Panc1 (cell line): Measurements from ENCODE around the gene AGBL1. TPM values are rescaled to one million over a fixed set of nuclear protein-coding genes. Genes with fewer than 3 reads are reported as not detected.

Experiments
- ATAC-seq: fragments of 200-7000 bp; cut with Tn5 transposase; 2 replicates; pipeline ENCODE4 v1.9.1; 2020; ENCODE audit warnings: mild to moderate bottlenecking, moderate library complexity
- BruUV-seq: library from RNA; stranded (reverse); fragments of 400-500 nt; replicated peaks from 2 replicates; lab custom pipeline; 2021; lab: Mats Ljungman, UMichigan
- CTCF ChIA-PET: fragments of 300-600 bp; sonication (Branson Sonifier 250); formaldehyde crosslinking; loops from one replicate; lab custom pipeline; 2022; ENCODE audit warnings: antibody characterized with exemption; lab: Charles Lee
- POLR2A ChIA-PET: fragments of 300-600 bp; sonication (Branson Sonifier 250); formaldehyde crosslinking; loops from one replicate; lab custom pipeline; 2022; ENCODE audit warnings: antibody characterized with exemption; lab: Charles Lee
- DNase-seq: peaks from one replicate; pipeline ENCODE4 v3.0.0-alpha.2; 2010; ENCODE audit warnings: low read depth, low spot score
- H3K27ac ChIP-seq: 2 replicates; pipeline ENCODE4 v1.5.1; 2011; ENCODE audit warnings: mild to moderate bottlenecking, low read length, inconsistent platforms
- H3K27me3 ChIP-seq: fragments of 200-500 bp; sonication (Bioruptor generic); 2 replicates; pipeline ENCODE4 v1.6.0; 2014; ENCODE audit warnings: low read length, inconsistent platforms; ENCODE audit not compliant: control insufficient read depth, insufficient read depth
- H3K36me3 ChIP-seq: fragments of 200-500 bp; sonication (Bioruptor generic); 2 replicates; pipeline ENCODE4 v1.5.1; 2014; ENCODE audit warnings: inconsistent platforms, mild to moderate bottlenecking, low read length, moderate library complexity; ENCODE audit not compliant: control insufficient read depth, insufficient read depth
- H3K4me1 ChIP-seq: 2 replicates; pipeline ENCODE4 v1.5.1; 2011; ENCODE audit warnings: inconsistent platforms, mild to moderate bottlenecking, low read length, moderate library complexity; ENCODE audit not compliant: control insufficient read depth, insufficient read depth
- H3K4me3 ChIP-seq, 2 experiments: 2 replicates each; pipeline ENCODE4 v1.5.1; 2011 to 2012; ENCODE audit warnings: low read depth in 2 of 2, low read length in 2 of 2, mild to moderate bottlenecking in 2 of 2, inconsistent platforms in 1 of 2, moderate library complexity in 1 of 2
- H3K9me3 ChIP-seq: fragments of 200-500 bp; sonication (Bioruptor generic); 2 replicates; pipeline ENCODE4 v1.5.1; 2014; ENCODE audit warnings: low read depth, mild to moderate bottlenecking, inconsistent platforms, low read length, moderate library complexity; ENCODE audit not compliant: control insufficient read depth, insufficient read depth
- CTCF ChIP-seq: fragments of 450-650 bp; IDR thresholded peaks from 2 replicates; pipeline ENCODE4 v1.5.1; 2017; ENCODE audit warnings: mild to moderate bottlenecking
- POLR2AphosphoS5 ChIP-seq: IDR thresholded peaks from 2 replicates; pipeline ENCODE4 v1.6.1; 2012; ENCODE audit warnings: mild to moderate bottlenecking, low read depth, low read length, moderate library complexity
- REST ChIP-seq, 2 experiments: IDR thresholded peaks; 2 replicates each; pipeline ENCODE4 v1.6.1; 2011 to 2012; ENCODE audit warnings: low read depth in 2 of 2, control low read depth in 1 of 2, low read length in 1 of 2, mild to moderate bottlenecking in 1 of 2, moderate library complexity in 1 of 2; ENCODE audit not compliant: insufficient read depth in 1 of 2
- SIN3A ChIP-seq: IDR thresholded peaks from 2 replicates; pipeline ENCODE4 v1.6.1; 2012; ENCODE audit warnings: low read depth, mild to moderate bottlenecking, low read length, moderate library complexity, borderline replicate concordance; ENCODE audit not compliant: insufficient read depth
- TCF7L2 ChIP-seq: IDR thresholded peaks from 2 replicates; pipeline ENCODE4 v1.6.1; 2011; ENCODE audit warnings: mild to moderate bottlenecking, low read depth, low read length, inconsistent platforms
- in situ Hi-C: cut with HindIII; loops from 2 replicates; pipeline ENCODE4 v1.10.0; 2016; ENCODE audit warnings: low sequenced_read_pairs, low pct_unique_long_range_greater_than_20kb
- intact Hi-C: fragments of 100-400 bp; cut with micrococcal nuclease; formaldehyde crosslinking; loops from one replicate; pipeline ENCODE4 v1.10.0; 2022; ENCODE audit not compliant: unreplicated experiment
- total RNA-seq: library from RNA; stranded (reverse); gene quantifications from one replicate; pipeline ENCODE4 v1.2.1, GENCODE V29; 2021; ENCODE audit not compliant: unreplicated experiment

The AGBL1 gene
- total RNA-seq, 1 experiment from 2014 or later = not detected

- TF ChIP-seq SIN3A (no peak), CTCF (no peak), REST (IDR thresholded peaks at IDR 0.05; ENCODE audit: insufficient read depth in 1 of 2, low read depth in 2 of 2, low read length in 1 of 2) (no peak), TCF7L2 (no peak), POLR2AphosphoS5 (no peak)
- in situ Hi-C loops (no loop called here), intact Hi-C loops (no loop called here)
- no peak overlapping the region for H3K27ac ChIP-seq
- no peak for DNase-seq
- no peaks in the 10 kb centered on the region for H3K36me3 ChIP-seq
- BruUV-seq = no TSS peak
- H3K4me1 ChIP-seq = no peaks in the 10 kb centered on the region
- no peak overlapping the region for H3K4me3 ChIP-seq
- CTCF ChIA-PET = no interaction called here
- ATAC-seq = no peak
- POLR2A ChIA-PET = no interaction called here
- no peaks in the 10 kb centered on the region for H3K9me3 ChIP-seq
- no peaks in the 10 kb centered on the region for H3K27me3 ChIP-seq
Observed at GRCh38 chr15:86854176-86854575, 774.5 kb downstream of the AGBL1 start.

- Histone ChIP-seq H3K27me3 (no peaks in the 10 kb centered on the region), H3K4me3 (no peak overlapping the region), H3K27ac (no peak overlapping the region), H3K9me3 (no peaks in the 10 kb centered on the region), H3K4me1 (no peaks in the 10 kb centered on the region), H3K36me3 (no peaks in the 10 kb centered on the region)
- ATAC-seq (no peak), DNase-seq (no peak)
- CTCF ChIA-PET = no interaction called here
- BruUV-seq = no TSS peak
- in situ Hi-C loops (no loop called here), intact Hi-C loops (no loop called here)
- POLR2A ChIA-PET = no interaction called here
- TF ChIP-seq POLR2AphosphoS5 (no peak), CTCF (no peak), TCF7L2 (no peak), SIN3A (no peak), REST (IDR thresholded peaks at IDR 0.05; ENCODE audit: insufficient read depth in 1 of 2, low read depth in 2 of 2, low read length in 1 of 2) (no peak)
Observed at GRCh38 chr15:86855307-86856291, 775.9 kb downstream of the AGBL1 start.
